GM18951 (cell line): ENCODE results near the gene FAT3.

Experiments used
- POLR2A ChIP-seq: IDR thresholded peaks from 4 replicates; pipeline ENCODE4 v1.6.1; 2011; ENCODE audit warnings: mild to moderate bottlenecking; ENCODE audit not compliant: insufficient read length, insufficient read depth; ENCODE audit errors: extremely low read depth
- in situ Hi-C: fragments of 300-500 bp; cut with MboI; formaldehyde crosslinking; loops from one replicate; pipeline ENCODE4 v1.12.0; 2022; ENCODE audit warnings: low sequenced_read_pairs, mixed read lengths, inconsistent platforms; ENCODE audit not compliant: unreplicated experiment

FAT3 gene

DNA sequence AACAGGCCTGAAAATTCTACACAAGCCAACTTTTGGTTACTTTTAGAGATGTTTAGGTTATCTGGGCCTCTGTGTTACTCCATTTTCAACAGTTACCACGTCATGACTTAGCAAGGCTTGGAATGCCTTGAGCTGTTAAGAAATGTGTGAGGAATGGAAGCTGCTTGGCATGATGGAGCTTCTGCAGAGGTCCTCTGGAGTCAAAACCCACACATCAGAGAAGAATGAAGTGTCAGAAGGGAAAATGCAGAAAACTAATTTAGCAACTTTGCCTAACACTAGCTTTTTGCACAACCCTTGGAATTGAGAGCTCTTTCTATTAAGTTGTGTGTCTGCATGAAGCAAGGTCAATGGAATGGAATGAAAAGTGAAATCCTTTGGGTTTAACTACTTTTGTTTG, 27.4 kb downstream of the FAT3 start:
- in situ Hi-C loops = no loop called here
- TF ChIP-seq POLR2A = no peak

DNA sequence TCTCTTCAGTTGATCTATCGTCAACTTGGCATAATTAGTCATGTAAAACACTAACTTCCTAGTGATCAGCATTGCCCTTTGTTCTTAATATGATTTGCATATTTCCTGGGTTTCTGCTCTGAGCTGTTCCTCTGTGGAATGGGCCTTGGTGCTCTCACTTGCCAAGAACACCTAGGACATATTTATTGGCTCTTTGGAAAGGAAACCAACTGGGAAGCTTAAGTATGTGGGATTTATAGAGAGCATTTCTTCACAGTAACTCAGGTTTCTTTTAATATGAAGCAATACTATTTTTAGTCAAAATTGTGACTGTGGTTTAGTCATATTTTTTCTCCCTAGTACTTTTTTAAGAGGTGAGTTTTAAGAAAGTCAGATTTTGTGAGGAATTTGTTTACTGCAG, 28.8 kb downstream of the FAT3 start:
- TF ChIP-seq POLR2A = no peak
- in situ Hi-C loops = no loop called here

DNA sequence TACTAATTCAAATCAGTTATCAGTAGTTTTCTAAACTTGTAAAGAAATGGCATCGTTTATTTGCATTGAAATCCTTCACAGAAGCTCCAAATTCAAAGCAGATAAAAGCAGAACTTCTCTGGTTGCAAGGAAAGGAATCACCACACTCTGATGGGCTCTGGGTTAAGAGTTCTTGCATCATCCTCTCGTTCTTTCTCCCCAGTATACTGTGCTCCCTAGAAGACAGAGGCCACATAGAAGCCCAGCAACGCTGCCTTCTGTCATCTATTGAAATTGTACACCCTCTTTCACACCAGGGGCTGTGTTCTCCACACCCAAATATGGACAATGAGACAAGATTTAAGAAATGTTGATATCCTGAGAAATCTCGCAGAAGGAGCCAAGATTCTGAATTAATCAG, 29.3 kb downstream of the FAT3 start:
- TF ChIP-seq POLR2A = no peak
- in situ Hi-C loops = no loop called here

GRCh38 chr11:92257536-92257935, 32.9 kb downstream of the FAT3 start:
- TF ChIP-seq POLR2A = no peak
- in situ Hi-C loops = no loop called here

GRCh38 chr11:92259861-92260260, 35.2 kb downstream of the FAT3 start:
- in situ Hi-C loops = no loop called here
- TF ChIP-seq POLR2A = no peak

DNA sequence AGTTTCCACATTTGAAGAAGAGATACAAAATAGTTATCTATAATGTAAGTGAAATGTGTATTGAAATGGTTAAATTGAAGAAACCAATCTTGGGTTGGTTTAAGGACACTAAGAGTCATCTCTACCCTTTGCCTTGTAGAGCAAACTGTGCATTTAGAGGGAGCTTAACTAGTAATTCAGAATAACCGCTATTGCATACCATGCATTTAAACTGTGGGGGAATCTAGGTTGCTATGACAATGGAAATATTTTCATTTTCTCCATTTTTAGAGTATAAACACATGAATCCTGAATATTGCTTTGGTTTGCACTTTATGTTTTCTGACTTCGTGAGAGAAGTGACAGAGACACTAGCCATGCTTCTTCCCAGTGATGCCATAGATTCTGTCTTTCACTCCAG, 39.7 kb downstream of the FAT3 start:
- TF ChIP-seq POLR2A = no peak

DNA sequence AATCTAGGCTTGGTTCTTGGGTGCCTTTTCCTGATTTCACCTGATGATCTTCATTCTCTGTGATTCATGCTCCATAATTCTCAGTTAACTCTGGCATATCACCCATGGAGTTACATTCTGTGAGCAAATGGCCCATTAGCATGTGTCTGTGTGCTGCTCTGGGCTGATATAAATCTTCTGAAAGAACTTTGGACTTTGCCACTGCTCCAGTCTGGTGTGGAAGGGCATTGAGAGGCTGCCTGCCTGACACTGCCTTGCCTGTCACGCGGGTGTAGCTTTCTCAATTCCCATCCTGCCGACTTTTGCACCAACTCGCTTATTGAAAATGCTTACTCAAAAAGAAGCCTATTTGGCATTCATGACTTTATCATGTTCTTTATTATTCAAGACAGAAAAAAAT, 42.2 kb downstream of the FAT3 start:
- in situ Hi-C loops = no loop called here
- TF ChIP-seq POLR2A = no peak

More for the DNA sequence above, 39.7 kb downstream of the FAT3 start:
- in situ Hi-C loops = no loop called here

DNA sequence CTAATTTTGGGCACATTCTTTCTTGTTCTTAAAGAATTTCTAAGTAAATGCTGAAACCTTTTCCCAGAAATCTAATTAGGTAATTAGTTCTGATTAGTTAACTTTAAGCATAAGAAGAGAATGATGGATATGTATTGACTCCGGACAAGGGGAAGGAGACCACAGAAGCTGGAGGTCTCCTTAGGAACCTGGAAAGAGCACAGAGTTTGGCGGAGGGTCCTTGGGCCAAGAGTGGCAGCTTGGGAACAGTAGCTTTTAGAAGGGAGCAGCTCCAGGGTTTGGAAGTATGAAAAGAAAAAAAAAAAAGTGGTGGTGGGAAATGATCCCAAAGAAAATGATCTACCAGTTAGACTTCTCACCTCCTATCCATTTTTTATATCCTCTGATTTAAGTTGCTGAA, 42.7 kb downstream of the FAT3 start:
- no peak for TF ChIP-seq POLR2A

GRCh38 chr11:92267968-92268367, 43.4 kb downstream of the FAT3 start:
- in situ Hi-C loops = no loop called here
- TF ChIP-seq POLR2A = no peak

More for the DNA sequence above, 42.7 kb downstream of the FAT3 start:
- in situ Hi-C loops = no loop called here

DNA sequence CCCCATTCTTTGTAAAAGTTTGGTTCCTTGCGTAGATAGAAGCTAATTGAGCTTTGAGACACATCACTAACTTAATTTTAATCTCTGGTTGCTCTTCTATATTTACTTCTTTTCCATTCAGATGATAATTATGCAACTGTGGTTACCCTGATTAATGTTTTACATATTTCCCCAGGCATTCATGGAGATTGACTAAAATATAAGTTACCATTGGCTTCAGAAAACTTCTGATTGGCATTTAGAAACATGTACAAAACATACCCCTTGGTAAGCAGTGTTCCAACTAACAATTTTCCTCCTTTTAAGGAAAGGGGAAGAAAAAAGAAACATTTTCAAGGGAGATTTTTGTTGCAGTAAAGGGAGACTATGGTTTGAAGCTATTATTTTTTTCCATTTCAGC, 43.9 kb downstream of the FAT3 start:
- in situ Hi-C loops = no loop called here
- TF ChIP-seq POLR2A = no peak

DNA sequence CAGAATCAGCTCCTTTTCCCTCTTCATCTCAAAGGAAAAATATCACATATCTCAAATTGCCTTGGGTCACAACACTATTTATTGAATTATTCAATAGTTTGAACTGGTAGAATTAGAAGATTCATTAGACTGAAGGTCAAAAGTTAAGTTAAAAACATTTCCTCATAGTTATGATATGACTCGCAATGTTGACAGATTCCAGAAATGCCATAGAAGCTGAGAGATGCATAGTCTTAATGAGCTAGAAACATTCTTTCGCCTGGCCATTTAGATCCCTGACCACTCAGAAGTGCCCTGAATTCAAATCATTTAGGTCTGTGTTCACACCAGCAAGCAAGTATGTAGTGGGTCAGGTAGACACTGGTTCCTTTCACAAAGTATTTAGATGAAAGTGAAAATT, 44.4 kb downstream of the FAT3 start:
- in situ Hi-C loops = no loop called here
- no peak for TF ChIP-seq POLR2A

DNA sequence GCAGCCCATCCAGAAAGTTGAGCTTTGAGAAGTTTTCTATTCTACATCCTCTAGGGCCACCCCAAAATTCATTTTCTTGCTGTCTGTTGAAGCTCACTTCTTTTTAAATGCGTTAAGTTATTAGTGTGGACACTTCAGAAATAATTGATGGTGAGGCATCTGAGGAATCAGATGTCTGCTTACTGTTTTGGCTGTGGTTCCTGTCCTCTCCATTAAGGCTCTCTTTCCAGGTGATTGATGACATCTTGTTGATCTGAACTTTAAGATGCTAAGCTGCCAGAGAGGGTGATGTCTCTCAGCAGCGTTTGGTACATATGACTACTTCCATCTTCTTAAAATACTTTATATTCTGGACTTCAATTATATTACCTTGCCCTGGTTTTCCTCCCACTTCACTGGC, 45.2 kb downstream of the FAT3 start:
- no peak for TF ChIP-seq POLR2A
- in situ Hi-C loops = no loop called here

- in situ Hi-C loops = no loop called here
- TF ChIP-seq POLR2A = no peak
Measured at GRCh38 chr11:92272651-92273050, 48.0 kb downstream of the FAT3 start.
